COR-L47 (cell line): ENCODE measurements around the gene KLRC4.
"Not testable (repeated sequence)": the region's sequence is repeated elsewhere in the genome, so short reads cannot be mapped to it uniquely, and the experiment has no call there.

Experiments used
- DNase-seq: peaks from one replicate; lab custom pipeline; 2025; lab: John Stamatoyannopoulos, UW

Gene KLRC4

GRCh38 chr12:10397296-10397695 lies 12.3 kb downstream of the KLRC4 start:
- DNase-seq, result no peak

- not testable (repeated sequence) for DNase-seq
Observed at GRCh38 chr12:10396176-10396575, 13.4 kb downstream of the KLRC4 start.

GRCh38 chr12:10395390-10395998 lies 14.1 kb downstream of the KLRC4 start:
- DNase-seq, result no peak

GRCh38 chr12:10394531-10395152 lies 14.9 kb downstream of the KLRC4 start:
- DNase-seq, result not testable (repeated sequence)

GRCh38 chr12:10393291-10393690 lies 16.3 kb downstream of the KLRC4 start:
- no peak for DNase-seq

GRCh38 chr12:10392394-10392930 lies 17.1 kb downstream of the KLRC4 start:
- DNase-seq, result no peak

GRCh38 chr12:10390991-10391390 lies 18.6 kb downstream of the KLRC4 start:
- not testable (repeated sequence) for DNase-seq

- no peak for DNase-seq
Observed at GRCh38 chr12:10389904-10390303, 19.7 kb downstream of the KLRC4 start, which contains the start of gene KLRK1. TSS of gene KLRK1 (minus strand) at chr12:10390041. CDS start at chr12:10388810, 1,231 bp downstream.

- no peak for DNase-seq
Observed at GRCh38 chr12:10388624-10389413, 20.7 kb downstream of the KLRC4 start.

GRCh38 chr12:10387498-10387897 lies 22.1 kb downstream of the KLRC4 start:
- DNase-seq, result not testable (repeated sequence)

- no peak for DNase-seq
Observed at GRCh38 chr12:10386857-10387256, 22.7 kb downstream of the KLRC4 start.

- DNase-seq, result no peak
Observed at GRCh38 chr12:10385166-10385613, 24.4 kb downstream of the KLRC4 start.

- no peak for DNase-seq
Observed at GRCh38 chr12:10384191-10384590, 25.4 kb downstream of the KLRC4 start.

- DNase-seq, result no peak
Observed at GRCh38 chr12:10381928-10382628, 27.5 kb downstream of the KLRC4 start.

- not testable (repeated sequence) for DNase-seq
Observed at GRCh38 chr12:10378737-10379136, 30.8 kb downstream of the KLRC4 start.

- no peak for DNase-seq
Observed at GRCh38 chr12:10374624-10375018, 34.9 kb downstream of the KLRC4 start.

GRCh38 chr12:10372559-10372958 lies 37.0 kb downstream of the KLRC4 start:
- DNase-seq, result no peak

- DNase-seq, result not testable (repeated sequence)
Observed at GRCh38 chr12:10371893-10372535, 37.5 kb downstream of the KLRC4 start.

- no peak for DNase-seq
Observed at GRCh38 chr12:10369557-10370415, 39.8 kb downstream of the KLRC4 start.
